ENCODE data around the gene SDK2. TPM values are rescaled to one million over a fixed set of nuclear protein-coding genes. Genes with fewer than 3 reads are reported as not detected.

Gene SDK2
- total RNA-seq, 6 experiments from 2014 or later = 0.11 to 0.46 (median 0.25) TPM

DNA sequence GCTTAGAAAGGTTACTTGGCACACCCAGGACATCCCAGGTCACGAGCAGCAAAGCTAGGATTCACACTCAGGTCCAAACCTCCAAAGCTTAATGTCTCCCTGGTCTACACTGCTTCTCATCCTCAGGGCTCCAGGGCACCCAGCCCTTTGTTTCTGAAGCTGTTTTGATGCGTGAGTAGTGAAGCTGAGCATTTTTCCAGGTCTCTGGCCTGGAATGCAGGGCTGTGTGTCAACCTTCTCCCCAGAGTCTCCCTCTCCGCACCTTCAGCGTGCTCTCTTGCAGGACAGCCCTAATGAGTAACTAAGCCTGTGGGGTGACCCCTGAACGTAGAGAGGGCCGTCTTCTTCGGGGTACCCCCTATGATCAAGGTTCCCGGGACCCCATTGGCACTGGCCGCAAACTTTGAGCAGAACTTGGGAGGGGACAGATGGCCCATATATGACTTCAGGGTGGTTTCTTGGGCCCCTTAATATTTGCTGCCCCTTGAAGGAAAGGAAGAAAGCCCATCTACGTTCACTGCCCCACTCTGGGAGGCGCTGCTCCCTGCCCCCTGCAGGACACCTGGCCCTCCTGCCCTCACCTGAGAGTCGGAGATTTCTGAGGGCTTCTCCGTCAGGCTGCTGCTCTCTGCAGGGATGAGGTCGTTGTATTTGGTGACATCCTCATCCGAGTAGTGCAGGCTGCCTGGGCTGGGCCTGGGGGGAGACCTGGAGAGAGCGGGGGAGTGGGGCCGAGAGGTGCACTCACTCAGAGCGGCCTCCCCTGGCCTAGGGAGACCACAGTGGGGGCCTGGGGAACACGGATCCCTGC, 296.0 kb downstream of the SDK2 start:
- 25% methylated on average over 5 of the region's 19 CpGs for WGBS (ENCODE audit: insufficient coverage, low coverage, low lambda C conversion rate, missing lambda C conversion rate)
- intact Hi-C loops (cut with DNase I) = no loop called here
- Histone ChIP-seq H3K27me3 (no peaks in the 10 kb centered on the region), H3K27ac (no peak overlapping the region), H3K4me3 (no peak overlapping the region), H3K9me3 (no peaks in the 10 kb centered on the region), H3K36me3 (no peaks in the 10 kb centered on the region), H3K4me1 (no peaks in the 10 kb centered on the region)
- no peak for TF ChIP-seq CTCF (IDR thresholded peaks at IDR 0.05)
- no peak for TF ChIP-seq POLR2A (IDR thresholded peaks at IDR 0.05)
- DNase-seq (no peak), ATAC-seq (peak in 1 of 4 donors; percentile 7)

GRCh38 chr17:73347351-73347750, 296.9 kb downstream of the SDK2 start:
- Histone ChIP-seq H3K4me1 (no peaks in the 10 kb centered on the region), H3K27me3 (no peaks in the 10 kb centered on the region), H3K27ac (no peak overlapping the region), H3K4me3 (no peak overlapping the region), H3K36me3 (no peaks in the 10 kb centered on the region), H3K9me3 (no peaks in the 10 kb centered on the region)
- intact Hi-C loops (cut with DNase I) = no loop called here
- ATAC-seq = no peak
- TF ChIP-seq POLR2A (IDR thresholded peaks at IDR 0.05) = no peak
- TF ChIP-seq CTCF (IDR thresholded peaks at IDR 0.05) = no peak
- DNase-seq = no peak
- 8% methylated on average over 2 of the region's 5 CpGs for WGBS (ENCODE audit: insufficient coverage, low coverage, low lambda C conversion rate, missing lambda C conversion rate)

DNA sequence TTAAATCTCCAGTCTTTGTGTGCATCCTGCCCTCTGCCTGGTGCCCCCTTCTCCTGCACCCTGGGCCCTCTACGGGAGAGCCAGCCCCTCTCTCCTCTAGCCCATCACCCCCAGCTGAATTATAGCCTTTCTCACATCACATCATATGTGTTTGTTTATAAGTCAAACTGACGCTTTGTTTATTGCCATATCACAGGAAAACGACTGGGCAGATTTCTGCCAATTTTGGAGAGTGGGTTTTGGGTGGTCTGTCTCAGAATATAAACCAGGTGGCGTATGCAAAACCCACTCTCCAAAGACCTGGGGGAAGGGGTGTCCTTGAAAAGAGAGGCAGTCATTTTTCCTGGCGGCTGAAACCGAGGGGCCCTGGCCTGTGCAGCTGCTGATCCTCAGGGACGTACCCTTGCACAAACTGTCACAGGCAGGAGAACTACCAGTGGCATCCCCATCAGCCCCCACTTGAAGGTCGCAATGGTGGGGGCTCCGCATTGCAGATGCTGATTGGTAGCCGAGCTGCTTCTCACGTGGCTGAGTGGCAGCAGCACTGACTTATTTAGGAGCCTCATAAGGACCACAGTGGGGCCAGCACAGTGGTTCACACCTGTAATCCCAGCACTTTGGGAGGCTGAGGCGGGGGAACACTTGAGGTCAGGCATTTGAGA, 297.6 kb downstream of the SDK2 start:
- DNase-seq = no peak
- ATAC-seq = no peak
- Histone ChIP-seq H3K27me3 (no peaks in the 10 kb centered on the region), H3K27ac (no peak overlapping the region), H3K4me1 (no peaks in the 10 kb centered on the region), H3K4me3 (no peak overlapping the region), H3K36me3 (no peaks in the 10 kb centered on the region), H3K9me3 (no peaks in the 10 kb centered on the region)
- TF ChIP-seq POLR2A (IDR thresholded peaks at IDR 0.05) (no peak), CTCF (IDR thresholded peaks at IDR 0.05) (no peak)
- intact Hi-C loops (cut with DNase I) = no loop called here
- 51% methylated on average over 5 of the region's 12 CpGs for WGBS (ENCODE audit: insufficient coverage, low coverage, low lambda C conversion rate, missing lambda C conversion rate)

DNA sequence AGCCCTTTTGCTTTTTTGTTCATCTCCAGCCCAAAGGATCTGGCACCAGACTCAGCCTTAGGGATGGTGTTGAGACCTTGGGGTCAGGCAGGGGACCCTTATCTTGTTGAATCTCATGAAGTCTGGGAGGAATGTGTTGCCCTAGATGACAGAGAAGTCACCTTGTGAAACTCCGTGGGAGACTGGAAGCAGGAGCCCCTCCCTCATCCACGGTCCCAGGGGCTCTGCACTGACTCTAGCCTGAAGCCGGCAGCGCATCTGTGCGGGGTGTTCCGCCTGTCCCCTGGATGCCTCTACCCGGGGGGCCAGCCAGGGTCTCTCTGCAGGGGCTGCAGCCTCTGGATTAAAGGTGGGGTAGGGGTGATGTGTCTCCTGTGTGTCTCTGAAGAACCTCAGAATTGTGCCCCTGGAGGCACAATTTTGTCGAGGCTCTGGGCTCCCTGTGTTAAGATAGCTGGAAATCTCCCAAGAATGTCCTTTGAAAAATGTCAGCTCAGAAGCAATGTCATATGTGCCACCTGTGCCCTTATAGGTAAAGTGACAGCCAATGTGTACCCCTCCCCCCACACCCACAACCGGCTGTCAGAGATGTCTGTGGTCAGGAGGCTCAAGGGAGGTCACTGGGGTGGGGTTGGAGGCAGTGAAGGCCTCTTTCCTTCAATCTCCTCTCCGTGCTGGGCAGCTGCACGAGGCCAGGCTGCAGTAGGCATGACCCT, 300.3 kb downstream of the SDK2 start:
- intact Hi-C loops (cut with DNase I) = no loop called here
- H3K27me3 ChIP-seq = no peaks in the 10 kb centered on the region
- no peak for DNase-seq
- H3K9me3 ChIP-seq = no peaks in the 10 kb centered on the region
- no peak overlapping the region for H3K4me3 ChIP-seq
- WGBS (ENCODE audit: insufficient coverage, low coverage, low lambda C conversion rate, missing lambda C conversion rate) = 65% methylated on average over 8 of the region's 11 CpGs
- H3K4me1 ChIP-seq = no peaks in the 10 kb centered on the region
- H3K36me3 ChIP-seq = no peaks in the 10 kb centered on the region
- ATAC-seq = no peak
- TF ChIP-seq POLR2A (IDR thresholded peaks at IDR 0.05) (no peak), CTCF (IDR thresholded peaks at IDR 0.05) (no peak)
- H3K27ac ChIP-seq = no peak overlapping the region

Measured in right lobe of liver (tissue), 6 donors.